K562 (cell line): ENCODE results near the gene DGCR2. TPM values are rescaled to one million over a fixed set of nuclear protein-coding genes. Genes with fewer than 3 reads are reported as not detected.

Experiments used
- ARNT ChIP-seq, 2 experiments: fragments of 450-650 bp; IDR thresholded peaks; 2 replicates each; pipeline ENCODE4 v1.6.1; 2016; ENCODE audit warnings: mild to moderate bottlenecking in 1 of 2
- BRCA1 ChIP-seq, 2 experiments: fragments of 450-650 bp in 1 of 2; sonication (generic) in 1 of 2; formaldehyde crosslinking in 1 of 2; IDR thresholded peaks; 2 replicates each; pipeline versions ENCODE4 v1.5.0 to v1.6.1; 2017 to 2020; ENCODE audit warnings: mild to moderate bottlenecking in 1 of 2, missing genetic modification reagents in 1 of 2
- ELF4 ChIP-seq: fragments of 450-650 bp; formaldehyde crosslinking; IDR thresholded peaks from 2 replicates; pipeline ENCODE4 v1.4.0; 2022; ENCODE audit warnings: missing genetic modification characterization
- FIP1L1 ChIP-seq: fragments of 200-400 bp; formaldehyde crosslinking; IDR thresholded peaks from 2 replicates; pipeline ENCODE4 v1.6.1; 2018; ENCODE audit warnings: mild to moderate bottlenecking, low read depth, low read length; ENCODE audit not compliant: poor library complexity, severe bottlenecking
- HOXB6 ChIP-seq: fragments of 250-450 bp; sonication (Bioruptor Pico); IDR thresholded peaks from 2 replicates; pipeline ENCODE4 v1.5.1; 2022; ENCODE audit warnings: mild to moderate bottlenecking, borderline replicate concordance
- ILF3 ChIP-seq: fragments of 450-650 bp; IDR thresholded peaks from 2 replicates; pipeline ENCODE4 v1.6.1; 2018; ENCODE audit warnings: antibody characterized with exemption, mild to moderate bottlenecking, moderate library complexity, borderline replicate concordance
- LARP7 ChIP-seq: fragments of 450-650 bp; IDR thresholded peaks from 2 replicates; pipeline ENCODE4 v1.6.1; 2016
- NFE2L1 ChIP-seq: fragments of 450-650 bp; IDR thresholded peaks from 2 replicates; pipeline ENCODE4 v1.6.1; 2016; ENCODE audit warnings: missing genetic modification characterization, low read depth, mild to moderate bottlenecking, missing compliant biosample characterization, moderate library complexity, borderline replicate concordance
- NFYB ChIP-seq: IDR thresholded peaks from 2 replicates; pipeline ENCODE4 v1.6.1; 2011; ENCODE audit warnings: mild to moderate bottlenecking, moderate library complexity; ENCODE audit not compliant: insufficient read length; ENCODE audit errors: extremely low read depth
- NR2C2 ChIP-seq, 2 experiments: fragments of 200-800 bp in 1 of 2; sonication (Bioruptor generic) in 1 of 2; sonication (generic) in 1 of 2; formaldehyde crosslinking in 1 of 2; IDR thresholded peaks; 2 replicates each; pipeline versions ENCODE4 v1.6.1 to v1.8.0; 2016 to 2022; ENCODE audit warnings: mild to moderate bottlenecking in 1 of 2, missing compliant biosample characterization in 1 of 2, missing genetic modification characterization in 1 of 2, missing genetic modification reagents in 1 of 2
- POLR2H ChIP-seq: IDR thresholded peaks from 2 replicates; pipeline ENCODE4 v1.6.1; 2016; ENCODE audit warnings: missing genetic modification characterization, low read depth, mild to moderate bottlenecking, control low read depth, missing compliant biosample characterization, moderate library complexity
- PURB ChIP-seq: sonication (generic); formaldehyde crosslinking; IDR thresholded peaks from 2 replicates; pipeline ENCODE4 v1.9.0; 2021; ENCODE audit warnings: low read depth, mild to moderate bottlenecking, missing genetic modification reagents
- RBM17 ChIP-seq: fragments of 200-400 bp; formaldehyde crosslinking; IDR thresholded peaks from 2 replicates; pipeline ENCODE4 v1.6.1; 2017; ENCODE audit warnings: low read depth, mild to moderate bottlenecking, low read length, borderline replicate concordance
- RFX7 ChIP-seq: fragments of 250-450 bp; sonication (Bioruptor Pico); IDR thresholded peaks from 2 replicates; pipeline ENCODE4 v1.5.1; 2021; ENCODE audit warnings: mild to moderate bottlenecking
- SREBF2 ChIP-seq: sonication (generic); formaldehyde crosslinking; IDR thresholded peaks from 2 replicates; pipeline ENCODE4 v1.4.0; 2020; ENCODE audit warnings: mild to moderate bottlenecking, missing genetic modification reagents
- SUPT5H ChIP-seq: fragments of 450-650 bp; IDR thresholded peaks from 2 replicates; pipeline ENCODE4 v1.6.1; 2016
- TAF7 ChIP-seq: fragments of 450-650 bp; IDR thresholded peaks from 2 replicates; pipeline ENCODE4 v1.6.1; 2016; ENCODE audit warnings: missing genetic modification characterization, missing compliant biosample characterization
- ZFX ChIP-seq: sonication (generic); formaldehyde crosslinking; IDR thresholded peaks from 2 replicates; pipeline ENCODE4 v1.8.0; 2022; ENCODE audit warnings: mild to moderate bottlenecking, missing genetic modification reagents, moderate library complexity
- ZNF347 ChIP-seq: fragments of 450-650 bp; formaldehyde crosslinking; IDR thresholded peaks from 2 replicates; pipeline ENCODE4 v1.4.0; 2020; ENCODE audit warnings: low read depth, mild to moderate bottlenecking, moderate library complexity
- polyA plus RNA-seq, 8 experiments: library from polyadenylated mRNA; depleted of rRNA in 4 of 8; stranded (reverse) in 5 of 8; unstranded in 3 of 8; fragments of >200 nt; fragmentation: Nextera tagmentation in 2 of 8; fragmentation: Illumina TruSeq in 1 of 8; extraction: Ambion mirVana in 2 of 8; extraction: Trizol in 1 of 8; gene quantifications; 2 replicates each; pipeline versions ENCODE4 v1.2.1 to v1.2.3, GENCODE V29; 2011 to 2014; ENCODE audit warnings: inconsistent platforms in 1 of 8, missing spikeins in 1 of 8
- total RNA-seq, 7 experiments: library from RNA; depleted of rRNA in 6 of 7; stranded (reverse); fragments of >200 nt in 6 of 7; fragmentation: Illumina TruSeq in 2 of 7; extraction: Trizol in 2 of 7; gene quantifications; 2 replicates each; pipeline versions ENCODE4 v1.2.1 to v1.2.3, GENCODE V29; 2011 to 2021; ENCODE audit warnings: low replicate concordance in 1 of 7
- TF ChIP-seq, protein P1 (sequence below): IDR thresholded peaks from 2 replicates; pipeline ENCODE4 v1.6.1; 2011; ENCODE audit warnings: borderline replicate concordance, low read depth, mild to moderate bottlenecking, moderate library complexity, low read length; ENCODE audit not compliant: insufficient read depth, poor library complexity, severe bottlenecking
- TF ChIP-seq, protein P2 (sequence below): sonication (generic); formaldehyde crosslinking; IDR thresholded peaks from 2 replicates; pipeline ENCODE4 v1.8.0; 2022; ENCODE audit warnings: mild to moderate bottlenecking, missing genetic modification reagents, borderline replicate concordance
- TF ChIP-seq, protein P3 (sequence below): sonication (generic); formaldehyde crosslinking; IDR thresholded peaks from 2 replicates; pipeline ENCODE4 v1.8.1; 2023; ENCODE audit warnings: mild to moderate bottlenecking, missing genetic modification reagents

DGCR2 gene
- total and polyA plus RNA-seq, 9 of the 15 experiments (the other 6 are each of a cell fraction or from before 2014, with no cell fraction given) = 0.69 to 101 (median 56.4) TPM

DNA sequence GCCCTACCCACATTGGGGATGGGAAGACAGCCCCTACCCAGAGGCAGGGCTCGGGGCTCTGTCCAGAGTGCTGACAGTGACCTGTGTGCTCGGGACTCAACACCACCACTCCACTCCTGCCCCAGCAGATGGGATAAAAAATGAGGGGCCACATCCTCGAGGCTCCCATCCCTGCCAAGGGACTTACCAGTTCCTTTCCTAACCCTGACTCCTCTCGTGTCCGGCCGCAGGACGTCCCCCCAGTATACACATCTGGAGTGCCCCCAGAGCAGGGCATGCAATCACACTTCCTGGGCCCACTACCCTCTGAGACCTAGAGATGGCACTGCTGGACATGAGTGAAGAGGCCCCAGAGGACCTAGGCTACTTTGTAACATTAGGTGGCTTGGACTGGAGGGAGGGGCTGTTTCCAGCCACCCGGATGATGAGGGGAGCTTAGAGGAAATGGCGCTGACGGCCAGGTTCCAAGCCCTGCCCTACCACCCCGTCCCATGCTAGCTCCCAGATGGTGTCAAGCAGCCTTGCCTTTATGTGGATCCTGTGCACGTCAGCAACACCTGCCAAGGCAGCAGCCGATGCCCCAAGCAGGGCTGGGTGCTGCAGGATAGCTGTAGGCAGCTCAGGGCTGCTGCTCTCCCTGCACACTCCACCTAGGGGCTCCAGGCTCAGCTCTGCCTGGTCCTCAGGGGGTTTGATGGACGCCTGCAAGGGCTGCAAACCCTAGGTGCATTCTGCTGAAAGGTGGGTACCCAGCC, 86.6 kb downstream of the DGCR2 start (continued):
- TF ChIP-seq, protein P1, sequence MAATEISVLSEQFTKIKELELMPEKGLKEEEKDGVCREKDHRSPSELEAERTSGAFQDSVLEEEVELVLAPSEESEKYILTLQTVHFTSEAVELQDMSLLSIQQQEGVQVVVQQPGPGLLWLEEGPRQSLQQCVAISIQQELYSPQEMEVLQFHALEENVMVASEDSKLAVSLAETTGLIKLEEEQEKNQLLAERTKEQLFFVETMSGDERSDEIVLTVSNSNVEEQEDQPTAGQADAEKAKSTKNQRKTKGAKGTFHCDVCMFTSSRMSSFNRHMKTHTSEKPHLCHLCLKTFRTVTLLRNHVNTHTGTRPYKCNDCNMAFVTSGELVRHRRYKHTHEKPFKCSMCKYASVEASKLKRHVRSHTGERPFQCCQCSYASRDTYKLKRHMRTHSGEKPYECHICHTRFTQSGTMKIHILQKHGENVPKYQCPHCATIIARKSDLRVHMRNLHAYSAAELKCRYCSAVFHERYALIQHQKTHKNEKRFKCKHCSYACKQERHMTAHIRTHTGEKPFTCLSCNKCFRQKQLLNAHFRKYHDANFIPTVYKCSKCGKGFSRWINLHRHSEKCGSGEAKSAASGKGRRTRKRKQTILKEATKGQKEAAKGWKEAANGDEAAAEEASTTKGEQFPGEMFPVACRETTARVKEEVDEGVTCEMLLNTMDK = no peak
- no peak for TF ChIP-seq ZNF347
- no peak for TF ChIP-seq ELF4 (CRISPR knock-in tag)
- TF ChIP-seq LARP7 = no peak
- TF ChIP-seq NFE2L1 (tag) = no peak
- TF ChIP-seq, protein P2, sequence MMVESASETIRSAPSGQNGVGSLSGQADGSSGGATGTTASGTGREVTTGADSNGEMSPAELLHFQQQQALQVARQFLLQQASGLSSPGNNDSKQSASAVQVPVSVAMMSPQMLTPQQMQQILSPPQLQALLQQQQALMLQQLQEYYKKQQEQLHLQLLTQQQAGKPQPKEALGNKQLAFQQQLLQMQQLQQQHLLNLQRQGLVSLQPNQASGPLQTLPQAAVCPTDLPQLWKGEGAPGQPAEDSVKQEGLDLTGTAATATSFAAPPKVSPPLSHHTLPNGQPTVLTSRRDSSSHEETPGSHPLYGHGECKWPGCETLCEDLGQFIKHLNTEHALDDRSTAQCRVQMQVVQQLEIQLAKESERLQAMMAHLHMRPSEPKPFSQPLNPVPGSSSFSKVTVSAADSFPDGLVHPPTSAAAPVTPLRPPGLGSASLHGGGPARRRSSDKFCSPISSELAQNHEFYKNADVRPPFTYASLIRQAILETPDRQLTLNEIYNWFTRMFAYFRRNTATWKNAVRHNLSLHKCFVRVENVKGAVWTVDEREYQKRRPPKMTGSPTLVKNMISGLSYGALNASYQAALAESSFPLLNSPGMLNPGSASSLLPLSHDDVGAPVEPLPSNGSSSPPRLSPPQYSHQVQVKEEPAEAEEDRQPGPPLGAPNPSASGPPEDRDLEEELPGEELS (CRISPR knock-in tag) = no peak
- TF ChIP-seq ZFX (CRISPR knock-in tag) = no peak
- TF ChIP-seq ILF3 = no peak
- TF ChIP-seq FIP1L1 = no peak
- TF ChIP-seq POLR2H (tag) = no peak
- no peak for TF ChIP-seq SREBF2 (CRISPR knock-in tag)
- no peak for TF ChIP-seq ARNT (IDR thresholded peaks at IDR 0.05)
- no peak for TF ChIP-seq RFX7
- TF ChIP-seq BRCA1 (IDR thresholded peaks at IDR 0.05) = no peak
- no peak; the same call in 1 of the 2 replicates for TF ChIP-seq BRCA1 (CRISPR knock-in tag; IDR thresholded peaks at IDR 0.05)
- TF ChIP-seq TAF7 (tag) = no peak
- TF ChIP-seq SUPT5H = peak; percentile 72
- TF ChIP-seq, protein P3, sequence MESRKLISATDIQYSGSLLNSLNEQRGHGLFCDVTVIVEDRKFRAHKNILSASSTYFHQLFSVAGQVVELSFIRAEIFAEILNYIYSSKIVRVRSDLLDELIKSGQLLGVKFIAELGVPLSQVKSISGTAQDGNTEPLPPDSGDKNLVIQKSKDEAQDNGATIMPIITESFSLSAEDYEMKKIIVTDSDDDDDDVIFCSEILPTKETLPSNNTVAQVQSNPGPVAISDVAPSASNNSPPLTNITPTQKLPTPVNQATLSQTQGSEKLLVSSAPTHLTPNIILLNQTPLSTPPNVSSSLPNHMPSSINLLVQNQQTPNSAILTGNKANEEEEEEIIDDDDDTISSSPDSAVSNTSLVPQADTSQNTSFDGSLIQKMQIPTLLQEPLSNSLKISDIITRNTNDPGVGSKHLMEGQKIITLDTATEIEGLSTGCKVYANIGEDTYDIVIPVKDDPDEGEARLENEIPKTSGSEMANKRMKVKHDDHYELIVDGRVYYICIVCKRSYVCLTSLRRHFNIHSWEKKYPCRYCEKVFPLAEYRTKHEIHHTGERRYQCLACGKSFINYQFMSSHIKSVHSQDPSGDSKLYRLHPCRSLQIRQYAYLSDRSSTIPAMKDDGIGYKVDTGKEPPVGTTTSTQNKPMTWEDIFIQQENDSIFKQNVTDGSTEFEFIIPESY = no peak
- no peak for TF ChIP-seq RBM17
- TF ChIP-seq PURB (CRISPR knock-in tag) = no peak
- no peak for TF ChIP-seq NFYB
- no peak for TF ChIP-seq HOXB6 (CRISPR knock-in tag)
- TF ChIP-seq NR2C2 (CRISPR knock-in tag; IDR thresholded peaks at IDR 0.05) = peak; percentile 35
- TF ChIP-seq NR2C2 (tag; IDR thresholded peaks at IDR 0.05) = no peak
